NK-92 (cell line): ENCODE results near the gene ATP13A5.

Experiments used
- DNase-seq: peaks from one replicate; lab custom pipeline; 2025; ENCODE audit not compliant: unreplicated experiment; lab: John Stamatoyannopoulos, UW

The ATP13A5 gene

DNA sequence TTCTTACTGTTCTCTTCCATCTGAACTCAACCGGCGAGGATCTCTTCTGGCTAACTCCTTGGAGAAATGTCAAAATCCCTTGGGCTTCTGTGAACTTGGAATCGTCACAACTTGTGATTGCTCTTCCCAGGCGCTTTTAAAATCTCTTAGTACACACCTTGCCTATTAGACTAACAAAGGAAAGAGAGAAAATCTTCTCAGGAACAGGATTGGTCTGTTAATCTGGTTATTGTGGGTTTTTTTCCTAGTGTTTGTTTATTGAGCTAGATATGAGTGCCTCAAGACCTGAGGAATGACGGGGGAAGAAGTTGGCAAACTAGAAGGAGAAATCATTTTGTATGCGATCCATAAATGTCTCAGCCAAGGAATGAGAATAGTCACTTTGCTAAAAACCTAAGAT lies at the start of gene ATP13A5:
ATP13A5 (minus strand) TSS at position 48 of the 400 bp plus-strand sequence; CDS start at position 20, 28 bp downstream.
- DNase-seq, result no peak

DNA sequence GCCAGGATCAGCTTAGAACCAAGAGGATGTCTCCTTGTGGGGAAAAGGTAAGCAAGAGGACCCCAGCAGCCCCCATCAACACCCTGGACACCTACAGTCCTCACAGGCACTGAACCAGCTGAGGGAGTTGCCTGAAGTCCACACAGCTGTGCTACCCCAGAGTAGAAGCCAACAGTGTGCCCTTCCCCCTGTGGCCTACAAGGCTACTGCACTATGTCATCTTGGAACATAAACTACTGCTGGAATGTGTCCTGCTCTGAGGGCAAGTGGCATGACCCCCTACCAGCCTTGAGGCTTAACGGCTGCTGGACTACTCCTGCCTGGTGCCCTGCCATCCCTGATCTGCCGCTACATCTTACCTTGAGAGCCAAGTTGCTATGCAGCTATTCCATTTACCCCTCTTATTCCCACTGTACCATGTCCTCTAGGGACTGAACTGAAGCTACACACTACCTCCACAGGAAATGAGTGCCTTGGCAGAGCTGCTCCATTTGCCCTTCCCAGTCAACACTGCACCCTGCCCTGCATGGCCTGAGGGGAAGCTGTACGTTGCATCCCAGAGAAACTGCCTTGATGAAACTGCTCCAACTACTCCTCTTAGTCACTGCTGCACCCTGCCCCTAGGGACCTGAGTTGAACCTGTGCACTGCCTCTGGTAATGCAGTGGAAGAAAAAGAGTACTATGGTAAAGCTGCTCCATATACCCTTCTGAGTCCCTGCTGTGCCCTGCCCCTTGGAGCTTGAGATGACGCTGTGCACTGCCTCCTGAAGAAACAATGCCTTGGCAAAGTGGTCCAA lies 40.2 kb upstream of the ATP13A5 start:
- no peak for DNase-seq

GRCh38 chr3:193416629-193417028 lies 38.1 kb upstream of the ATP13A5 start:
- DNase-seq, result no peak

DNA sequence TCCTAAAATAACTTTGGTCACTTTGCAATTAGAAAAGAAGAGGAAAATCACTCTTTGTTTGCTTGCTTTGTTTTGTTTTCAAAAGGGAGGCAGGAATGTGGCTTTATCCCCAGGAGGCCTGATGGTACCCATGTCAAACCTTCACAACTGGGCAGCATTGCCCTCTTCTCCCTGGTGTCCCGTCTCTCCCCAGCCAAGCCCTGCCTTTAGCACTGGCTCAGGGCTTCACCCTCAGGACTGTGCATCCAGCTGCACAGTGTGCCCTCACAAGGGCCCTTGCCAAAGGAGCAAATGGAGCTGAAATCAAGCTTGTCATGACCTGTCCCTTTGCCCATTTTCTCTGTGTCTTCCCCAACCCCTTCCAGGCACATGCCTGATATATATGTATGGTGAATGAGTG lies 29.1 kb upstream of the ATP13A5 start:
- DNase-seq, result no peak

DNA sequence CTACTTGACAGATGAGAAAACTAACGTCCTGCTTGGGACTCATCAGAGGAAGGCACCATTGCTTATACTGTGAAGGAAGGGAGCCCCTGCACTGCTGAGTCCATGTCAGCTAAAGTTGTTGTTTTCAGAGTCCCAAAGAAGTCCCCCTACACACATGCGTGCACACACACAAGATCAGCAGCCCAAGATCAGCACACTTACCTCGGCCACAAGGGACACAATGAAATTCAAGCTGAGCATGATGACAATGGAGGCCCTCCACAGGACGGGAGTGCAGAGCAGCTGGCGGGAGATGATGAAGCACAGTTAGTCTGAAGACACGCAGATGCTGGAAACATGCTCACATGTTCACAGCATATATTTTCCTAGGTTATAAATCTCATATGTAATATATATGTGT lies 28.6 kb upstream of the ATP13A5 start:
- DNase-seq, result no peak

- no peak for DNase-seq
Measured at GRCh38 chr3:193403307-193403706, 24.8 kb upstream of the ATP13A5 start.

DNA sequence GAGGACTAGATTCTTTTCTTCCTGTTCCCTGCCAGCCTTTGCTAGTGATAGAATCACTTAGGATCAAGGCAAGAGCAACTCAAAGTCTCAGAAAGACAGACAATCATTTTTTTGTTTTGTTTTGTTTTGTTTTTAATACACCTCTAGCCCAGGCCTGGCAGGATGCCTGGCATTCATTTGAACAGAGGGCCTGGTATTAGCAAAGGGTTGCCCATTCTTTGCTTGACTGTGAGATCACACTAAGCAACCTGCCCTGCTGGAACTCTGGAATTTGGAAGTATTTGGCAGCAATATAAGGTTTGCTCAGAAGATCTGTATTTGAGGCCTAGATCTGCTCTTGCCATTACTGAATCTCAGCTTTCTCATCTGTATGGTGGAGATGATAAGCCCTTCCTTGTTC lies 21.8 kb upstream of the ATP13A5 start:
- no peak for DNase-seq

- DNase-seq, result no peak
Measured at GRCh38 chr3:193396451-193397244, 18.1 kb upstream of the ATP13A5 start.

DNA sequence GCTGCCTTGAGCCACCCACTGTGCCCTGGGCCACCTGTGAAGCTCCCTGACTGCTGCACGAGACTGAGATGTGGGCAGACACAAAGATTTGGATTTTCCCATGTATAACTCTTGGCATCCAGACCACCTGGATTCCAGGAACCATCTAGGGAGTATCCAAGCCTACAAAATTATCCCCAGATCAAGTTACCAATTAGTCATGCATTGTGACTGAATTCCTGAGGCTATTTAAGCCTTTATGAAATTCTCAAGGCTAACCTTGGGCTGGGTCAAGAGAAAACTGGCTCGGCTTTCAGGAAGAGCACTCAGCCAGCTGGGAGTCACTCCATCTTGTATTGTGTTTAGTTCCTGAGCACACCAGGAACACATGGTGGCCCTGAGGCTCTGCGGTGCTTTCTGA lies 13.3 kb upstream of the ATP13A5 start:
- no peak for DNase-seq

DNA sequence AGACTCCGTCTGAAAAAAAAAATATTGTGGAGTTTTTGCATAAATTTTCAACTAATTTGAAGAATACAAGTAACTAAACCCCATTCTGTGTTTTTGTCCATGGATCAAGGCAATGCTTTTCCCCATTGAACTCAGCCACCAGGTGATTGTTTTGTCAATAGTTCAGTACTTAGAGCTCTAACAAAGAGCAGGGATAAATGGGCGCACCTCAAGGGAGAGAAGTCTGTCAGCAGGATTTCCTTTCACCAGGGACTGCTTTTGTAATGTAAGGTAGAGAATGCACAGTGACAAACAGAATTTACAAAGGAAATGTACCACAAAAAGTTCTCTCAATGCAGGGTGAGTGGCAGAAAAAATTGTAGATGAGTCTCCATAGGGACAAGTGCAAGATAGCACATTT lies 10.8 kb upstream of the ATP13A5 start:
- DNase-seq, result no peak

DNA sequence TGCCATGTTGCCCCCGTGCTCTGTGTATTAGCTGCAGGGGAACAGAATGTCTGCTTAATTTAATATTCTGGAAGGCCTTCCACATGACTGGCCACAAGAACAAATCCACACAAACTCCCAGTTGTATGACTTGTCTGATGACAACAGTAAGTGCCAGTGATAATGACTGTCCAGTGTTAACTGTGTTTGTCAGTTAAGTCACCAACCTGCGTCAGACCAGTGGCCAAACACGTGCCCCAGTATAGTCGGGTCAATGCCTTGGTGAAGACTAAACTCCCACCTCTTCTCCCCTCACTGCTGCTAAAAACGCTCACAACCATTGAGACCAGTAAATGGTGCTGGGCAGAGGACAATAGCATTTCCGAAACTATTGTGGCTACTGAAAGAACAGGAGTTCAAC lies 9.8 kb upstream of the ATP13A5 start:
- DNase-seq, result no peak

DNA sequence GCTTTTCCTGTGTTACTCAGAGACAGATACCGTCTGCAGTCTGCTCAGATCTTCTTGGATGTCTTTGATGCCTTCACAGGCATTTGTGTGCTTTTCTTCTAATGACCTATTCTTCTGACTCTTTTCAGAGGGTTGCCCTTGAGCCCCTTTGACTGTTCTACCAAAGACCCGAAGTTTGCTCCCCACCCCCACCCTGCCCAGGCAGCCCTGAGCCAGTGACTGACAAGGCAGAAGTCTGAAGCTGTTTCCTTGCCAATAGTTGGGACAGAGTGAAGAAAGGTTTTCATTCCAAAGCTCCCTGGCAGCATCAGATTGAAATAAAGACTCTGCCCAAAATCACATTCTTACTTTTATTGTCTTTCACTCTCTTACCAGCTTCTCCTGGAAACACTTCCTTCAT lies 9.0 kb upstream of the ATP13A5 start:
- no peak for DNase-seq

- DNase-seq, result no peak
Measured at GRCh38 chr3:193377591-193377990, 962 bp downstream of the ATP13A5 start.

- DNase-seq, result no peak
Measured at GRCh38 chr3:193375614-193376013, 2.9 kb downstream of the ATP13A5 start.

GRCh38 chr3:193372783-193373182 lies 5.8 kb downstream of the ATP13A5 start:
- DNase-seq, result no peak

DNA sequence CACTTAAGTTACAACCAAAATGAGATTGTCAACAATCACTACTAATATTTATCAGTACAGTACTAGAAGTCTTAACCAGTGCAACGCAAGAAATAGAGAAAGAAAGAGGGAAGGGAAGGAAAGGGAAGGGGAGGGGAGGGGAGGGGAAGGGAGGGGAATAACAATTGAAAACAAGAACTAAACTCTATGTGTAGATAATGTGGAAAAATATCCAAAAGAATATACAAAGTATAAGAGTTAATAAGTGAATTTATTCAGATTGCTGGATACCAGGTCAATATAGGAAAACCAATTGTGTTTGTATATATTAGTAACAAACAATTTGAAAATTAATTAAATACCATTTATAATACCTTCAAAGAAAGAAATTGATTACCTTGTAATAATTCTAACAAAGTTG lies 10.7 kb downstream of the ATP13A5 start:
- DNase-seq, result no peak

GRCh38 chr3:193357291-193357690 lies 21.3 kb downstream of the ATP13A5 start:
- DNase-seq, result no peak

DNA sequence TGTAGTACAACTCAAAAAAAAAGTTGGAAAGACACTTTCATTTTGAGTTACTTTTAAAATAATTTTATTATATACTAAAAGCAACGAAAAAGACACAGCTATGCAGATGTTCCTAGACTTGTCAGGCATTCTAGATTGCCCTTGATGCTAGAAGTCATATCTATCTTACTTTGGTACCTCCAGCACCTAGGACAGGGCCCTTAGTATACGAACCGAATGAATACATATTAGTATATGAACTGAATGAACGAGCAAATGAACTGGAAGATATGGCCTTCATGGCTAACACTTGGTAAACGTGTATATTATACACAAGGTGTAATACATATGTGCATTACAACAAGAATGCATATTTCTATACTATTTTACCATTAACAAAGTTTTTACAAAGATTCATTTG lies 24.1 kb downstream of the ATP13A5 start:
- no peak for DNase-seq

DNA sequence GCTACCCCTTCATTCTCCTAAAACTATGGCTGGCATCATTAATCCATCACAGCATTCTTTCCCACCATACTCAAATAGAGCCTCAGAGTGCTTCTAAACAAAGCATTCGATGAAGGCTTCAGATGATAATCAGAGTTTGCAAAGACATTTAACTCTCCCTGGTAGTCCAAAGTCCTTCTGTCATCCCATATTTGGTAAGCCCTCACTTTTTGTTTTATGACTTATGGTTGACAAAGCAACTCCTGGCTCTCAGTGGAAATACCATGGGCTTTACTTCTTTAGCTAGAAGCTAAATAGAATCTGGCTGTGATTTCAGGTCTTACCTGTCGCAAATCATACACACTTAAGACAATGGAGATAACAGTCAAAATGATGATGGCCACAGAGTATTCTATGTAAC lies 27.8 kb downstream of the ATP13A5 start:
- no peak for DNase-seq

GRCh38 chr3:193348686-193349085 lies 29.9 kb downstream of the ATP13A5 start:
- no peak for DNase-seq

DNA sequence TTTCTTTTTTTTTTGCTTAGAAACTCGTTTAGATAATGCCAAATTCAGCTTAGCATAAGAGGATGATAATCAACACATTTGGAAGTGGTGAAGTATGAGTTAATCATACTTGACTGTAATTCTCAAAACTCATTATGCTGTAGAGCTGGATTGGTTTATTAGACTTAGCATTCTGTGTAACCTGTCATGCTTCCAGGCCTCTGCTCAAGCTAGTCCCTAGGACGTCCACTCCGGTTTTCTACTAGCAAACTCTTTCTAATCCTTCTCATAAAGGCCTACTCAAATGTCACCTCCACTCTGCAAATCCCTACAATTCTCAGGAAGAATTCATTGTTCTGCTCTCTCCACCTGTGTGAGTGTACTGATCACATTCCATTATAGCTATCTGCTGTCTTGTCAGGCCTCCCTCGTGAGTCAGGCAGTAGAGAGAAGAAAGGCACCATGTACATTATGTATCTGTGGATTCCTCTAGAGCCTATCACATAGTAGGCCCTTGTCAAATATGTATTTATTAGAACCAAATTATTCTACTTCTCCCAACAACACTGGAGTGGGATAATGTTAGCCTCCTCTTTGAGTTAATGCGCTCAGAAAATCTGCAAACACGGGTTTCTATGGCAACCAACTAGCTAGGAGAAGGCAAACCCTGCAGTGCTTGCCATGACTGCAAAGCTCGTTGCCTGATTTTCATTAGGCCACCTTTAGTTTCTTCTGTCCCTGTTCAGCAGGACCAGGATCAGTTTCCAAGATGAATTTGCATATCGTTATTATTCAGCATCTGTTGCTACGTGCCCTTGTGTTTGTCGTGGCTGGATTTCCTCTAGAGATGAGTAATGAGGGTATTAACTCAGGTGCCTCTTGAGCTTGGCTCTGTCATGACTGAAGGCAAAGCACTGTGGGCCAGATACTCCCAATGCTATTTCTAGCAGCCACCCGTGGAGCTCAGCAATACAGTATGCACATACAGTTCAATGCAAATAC lies 30.7 kb downstream of the ATP13A5 start:
- no peak for DNase-seq
